Measurements from ENCODE around the gene MACROD2. TPM values are rescaled to one million over a fixed set of nuclear protein-coding genes. Genes with fewer than 3 reads are reported as not detected.

Gene MACROD2
- total and polyA plus RNA-seq, 2 donors (not counting 1 experiment from before 2014, with no cell fraction given): 5.3 to 6.7 TPM

DNA sequence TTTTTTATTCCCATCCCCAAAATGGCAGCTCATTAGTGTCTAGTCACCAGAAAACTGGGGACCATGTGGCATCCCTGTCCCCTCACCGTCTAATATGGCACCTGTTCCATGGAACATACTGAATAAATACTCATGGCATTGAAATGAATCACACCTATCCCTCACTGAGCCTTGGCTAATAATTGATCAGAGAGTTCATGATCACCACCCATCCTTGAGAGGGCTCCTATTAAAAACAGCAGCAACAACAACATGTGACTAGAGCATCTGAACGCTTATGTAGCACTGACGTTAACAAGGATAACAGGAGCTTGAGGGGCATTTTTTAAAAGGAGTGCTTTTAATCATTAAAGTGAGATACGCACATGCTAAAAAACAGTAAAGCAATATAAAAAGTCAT is 1453.7 kb downstream of the MACROD2 start:
- no peak overlapping the region for H3K27ac ChIP-seq (ENCODE audit: low read length in 2 of 2)
- ATAC-seq (ENCODE audit: low read depth) (no peak), DNase-seq (no peak)
- no peaks in the 10 kb centered on the region for H3K9me3 ChIP-seq (ENCODE audit: control extremely low read depth in 1 of 3, control insufficient read depth in 2 of 3, insufficient read depth in 1 of 3, low read length in 2 of 3)
- ChIA-PET CTCF (no interaction called here), POLR2A (no interaction called here)
- H3K9ac ChIP-seq (ENCODE audit: low read length): no peak overlapping the region
- TF ChIP-seq EZH2 (IDR thresholded peaks at IDR 0.05; ENCODE audit: borderline replicate concordance, insufficient read depth, low read depth, low read length, poor library complexity, severe bottlenecking): no peak
- TF ChIP-seq, protein P1, sequence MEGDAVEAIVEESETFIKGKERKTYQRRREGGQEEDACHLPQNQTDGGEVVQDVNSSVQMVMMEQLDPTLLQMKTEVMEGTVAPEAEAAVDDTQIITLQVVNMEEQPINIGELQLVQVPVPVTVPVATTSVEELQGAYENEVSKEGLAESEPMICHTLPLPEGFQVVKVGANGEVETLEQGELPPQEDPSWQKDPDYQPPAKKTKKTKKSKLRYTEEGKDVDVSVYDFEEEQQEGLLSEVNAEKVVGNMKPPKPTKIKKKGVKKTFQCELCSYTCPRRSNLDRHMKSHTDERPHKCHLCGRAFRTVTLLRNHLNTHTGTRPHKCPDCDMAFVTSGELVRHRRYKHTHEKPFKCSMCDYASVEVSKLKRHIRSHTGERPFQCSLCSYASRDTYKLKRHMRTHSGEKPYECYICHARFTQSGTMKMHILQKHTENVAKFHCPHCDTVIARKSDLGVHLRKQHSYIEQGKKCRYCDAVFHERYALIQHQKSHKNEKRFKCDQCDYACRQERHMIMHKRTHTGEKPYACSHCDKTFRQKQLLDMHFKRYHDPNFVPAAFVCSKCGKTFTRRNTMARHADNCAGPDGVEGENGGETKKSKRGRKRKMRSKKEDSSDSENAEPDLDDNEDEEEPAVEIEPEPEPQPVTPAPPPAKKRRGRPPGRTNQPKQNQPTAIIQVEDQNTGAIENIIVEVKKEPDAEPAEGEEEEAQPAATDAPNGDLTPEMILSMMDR (IDR thresholded peaks at IDR 0.05): no peak
- Mint-ChIP-seq H3K27me3 (no peaks in the 10 kb centered on the region), H3K27ac (no peak overlapping the region), H3K9me3 (ENCODE audit: insufficient read depth) (no peaks in the 10 kb centered on the region), H3K4me1 (no peaks in the 10 kb centered on the region), H3K4me3 (no peak overlapping the region)
- H3K4me1 ChIP-seq (ENCODE audit: control insufficient read depth in 2 of 2, insufficient read depth in 2 of 2, low read length in 2 of 2): no peaks in the 10 kb centered on the region
- no peak overlapping the region for H3K4me2 ChIP-seq (replicated peaks; ENCODE audit: low read depth, low read length, poor library complexity, severe bottlenecking)
- no peaks in the 10 kb centered on the region for H3K36me3 ChIP-seq (replicated peaks in 1 of 2; ENCODE audit: control extremely low read depth in 1 of 2, control insufficient read depth in 1 of 2, extremely low read depth in 1 of 2, insufficient read depth in 2 of 2, low read length in 1 of 2)
- no peaks in the 10 kb centered on the region for H3K27me3 ChIP-seq (replicated peaks in 1 of 4; ENCODE audit: control extremely low read depth in 1 of 4, control insufficient read depth in 3 of 4, insufficient read depth in 4 of 4, low read length in 3 of 4)
- H4K20me1 ChIP-seq (ENCODE audit: control insufficient read depth, insufficient read depth, low read length, poor library complexity, severe bottlenecking): no peaks in the 10 kb centered on the region
- no peaks in the 10 kb centered on the region for H3K79me2 ChIP-seq (ENCODE audit: control insufficient read depth, insufficient read depth, low read length)
- WGBS (ENCODE audit: insufficient coverage): 100% methylated on average over 1 of the region's 4 CpGs
- H2AFZ ChIP-seq (ENCODE audit: insufficient read depth, low read depth, low read length, poor library complexity, severe bottlenecking): no peak overlapping the region
- H3K4me3 ChIP-seq (ENCODE audit: control extremely low read depth in 1 of 5, extremely low read depth in 1 of 5, insufficient read depth in 1 of 5, low read depth in 2 of 5, low read length in 4 of 5): no peak overlapping the region
- intact Hi-C loops (cut with micrococcal nuclease): no loop called here

GRCh38 chr20:15451241-15451640 is 1455.9 kb downstream of the MACROD2 start:
- ChIA-PET CTCF (no interaction called here), POLR2A (no interaction called here)
- Mint-ChIP-seq H3K9me3 (ENCODE audit: insufficient read depth) (no peaks in the 10 kb centered on the region), H3K4me1 (no peaks in the 10 kb centered on the region), H3K27me3 (peaks cover 3% of the 10 kb centered on the region), H3K4me3 (no peak overlapping the region), H3K27ac (no peak overlapping the region)
- Histone ChIP-seq H4K20me1 (ENCODE audit: control insufficient read depth, insufficient read depth, low read length, poor library complexity, severe bottlenecking) (no peaks in the 10 kb centered on the region), H3K4me1 (ENCODE audit: control insufficient read depth in 2 of 2, insufficient read depth in 2 of 2, low read length in 2 of 2) (no peaks in the 10 kb centered on the region), H3K27ac (ENCODE audit: low read length in 2 of 2) (no peak overlapping the region), H3K36me3 (replicated peaks in 1 of 2; ENCODE audit: control extremely low read depth in 1 of 2, control insufficient read depth in 1 of 2, extremely low read depth in 1 of 2, insufficient read depth in 2 of 2, low read length in 1 of 2) (no peaks in the 10 kb centered on the region), H2AFZ (ENCODE audit: insufficient read depth, low read depth, low read length, poor library complexity, severe bottlenecking) (no peak overlapping the region), H3K27me3 (replicated peaks in 1 of 4; ENCODE audit: control extremely low read depth in 1 of 4, control insufficient read depth in 3 of 4, insufficient read depth in 4 of 4, low read length in 3 of 4) (no peaks in the 10 kb centered on the region), H3K9ac (ENCODE audit: low read length) (no peak overlapping the region), H3K9me3 (ENCODE audit: control extremely low read depth in 1 of 3, control insufficient read depth in 2 of 3, insufficient read depth in 1 of 3, low read length in 2 of 3) (no peaks in the 10 kb centered on the region), H3K4me2 (replicated peaks; ENCODE audit: low read depth, low read length, poor library complexity, severe bottlenecking) (no peak overlapping the region), H3K79me2 (ENCODE audit: control insufficient read depth, insufficient read depth, low read length) (no peaks in the 10 kb centered on the region), H3K4me3 (ENCODE audit: control extremely low read depth in 1 of 5, extremely low read depth in 1 of 5, insufficient read depth in 1 of 5, low read depth in 2 of 5, low read length in 4 of 5) (no peak overlapping the region)
- TF ChIP-seq EZH2 (IDR thresholded peaks at IDR 0.05; ENCODE audit: borderline replicate concordance, insufficient read depth, low read depth, low read length, poor library complexity, severe bottlenecking): no peak
- TF ChIP-seq, protein P1 (IDR thresholded peaks at IDR 0.05): no peak
- DNase-seq (no peak), ATAC-seq (ENCODE audit: low read depth) (no peak)
- intact Hi-C loops (cut with micrococcal nuclease): no loop called here
- 83% methylated on average over 2 of the region's 2 CpGs for WGBS (ENCODE audit: insufficient coverage)
